MM.1S (cell line): ENCODE results near the gene CAD.
"Not testable (repeated sequence)": the region's sequence is repeated elsewhere in the genome, so short reads cannot be mapped to it uniquely, and the experiment has no call there.

Experiments used
- DNase-seq: peaks from one replicate; pipeline ENCODE4 v3.0.0-alpha.2; 2015
- H2AFZ ChIP-seq: fragments of 300-600 bp; sonication (generic); 2 replicates; pipeline ENCODE4 v1.6.0; 2016; ENCODE audit warnings: antibody characterized with exemption, low read length
- H3F3A ChIP-seq: fragments of 300-600 bp; sonication (generic); 2 replicates; pipeline ENCODE4 v1.6.1; 2016; ENCODE audit warnings: mild to moderate bottlenecking, antibody characterized with exemption, low read length, moderate library complexity, mixed read lengths; ENCODE audit not compliant: insufficient read depth
- H3K27ac ChIP-seq: fragments of 300-600 bp; sonication (generic); 2 replicates; pipeline ENCODE4 v1.5.1; 2016; ENCODE audit warnings: mild to moderate bottlenecking, low read length
- H3K27me3 ChIP-seq: fragments of 300-600 bp; sonication (generic); replicated peaks from 2 replicates; pipeline ENCODE4 v1.6.0; 2016; ENCODE audit warnings: low read length; ENCODE audit not compliant: insufficient read depth
- H3K36me3 ChIP-seq: fragments of 300-600 bp; sonication (generic); replicated peaks from 2 replicates; pipeline ENCODE4 v1.6.1; 2016; ENCODE audit warnings: mild to moderate bottlenecking, low read length, mixed read lengths; ENCODE audit not compliant: insufficient read depth
- H3K4me1 ChIP-seq: fragments of 300-600 bp; sonication (generic); 2 replicates; pipeline ENCODE4 v1.6.1; 2016; ENCODE audit warnings: low read length, mixed read lengths
- H3K4me2 ChIP-seq: fragments of 300-600 bp; sonication (generic); 2 replicates; pipeline ENCODE4 v1.6.0; 2016; ENCODE audit warnings: low read depth, low read length
- H3K4me3 ChIP-seq: fragments of 300-600 bp; sonication (generic); 2 replicates; pipeline ENCODE4 v1.5.1; 2016; ENCODE audit warnings: low read length, mixed read lengths
- H3K79me2 ChIP-seq: fragments of 300-600 bp; sonication (generic); 2 replicates; pipeline ENCODE4 v1.6.1; 2016; ENCODE audit warnings: mixed run types, low read length, mixed read lengths
- H3K9ac ChIP-seq: fragments of 300-600 bp; sonication (generic); 2 replicates; pipeline ENCODE4 v1.6.1; 2016; ENCODE audit warnings: low read length, mixed read lengths
- H3K9me2 ChIP-seq: fragments of 300-600 bp; sonication (generic); replicated peaks from 2 replicates; pipeline ENCODE4 v1.6.1; 2016; ENCODE audit warnings: mild to moderate bottlenecking, low read length, mixed read lengths; ENCODE audit not compliant: insufficient read depth
- H3K9me3 ChIP-seq: fragments of 300-600 bp; sonication (generic); replicated peaks from 2 replicates; pipeline ENCODE4 v1.6.1; 2016; ENCODE audit warnings: mild to moderate bottlenecking, low read length, mixed read lengths; ENCODE audit not compliant: insufficient read depth
- H4K20me1 ChIP-seq: fragments of 300-600 bp; sonication (generic); 2 replicates; pipeline ENCODE4 v1.6.1; 2016; ENCODE audit warnings: mild to moderate bottlenecking, low read length, moderate library complexity, mixed read lengths; ENCODE audit not compliant: insufficient read depth
- CTCF ChIP-seq: fragments of 300-600 bp; sonication (generic); IDR thresholded peaks from 2 replicates; pipeline ENCODE4 v1.5.1; 2016; ENCODE audit warnings: antibody characterized with exemption, low read length, mixed read lengths
- EZH2 ChIP-seq: fragments of 300-600 bp; sonication (generic); optimal IDR thresholded peaks from 2 replicates; pipeline ENCODE3; 2017; ENCODE audit warnings: low read depth, mild to moderate bottlenecking, antibody characterized with exemption, low read length, mixed read lengths
- EZH2phosphoT487 ChIP-seq: fragments of 300-600 bp; sonication (generic); IDR thresholded peaks from 2 replicates; pipeline ENCODE4 v1.6.1; 2018; ENCODE audit warnings: antibody characterized with exemption, low read length

Gene CAD

GRCh38 chr2:27174638-27175037 lies 42.5 kb upstream of the CAD start:
- DNase-seq, result no peak
- Histone ChIP-seq H4K20me1 (no peaks in the 10 kb centered on the region), H3K9me2 (no peaks in the 10 kb centered on the region), H3K9me3 (no peaks in the 10 kb centered on the region), H3F3A (no peaks in the 10 kb centered on the region), H3K79me2 (no peaks in the 10 kb centered on the region), H3K27ac (no peak overlapping the region), H3K4me2 (no peak overlapping the region), H3K4me1 (peaks cover 10% of the 10 kb centered on the region), H3K4me3 (no peak overlapping the region), H3K36me3 (no peaks in the 10 kb centered on the region), H3K9ac (no peak overlapping the region), H3K27me3 (no peaks in the 10 kb centered on the region), H2AFZ (no peak overlapping the region)
- TF ChIP-seq CTCF, result no peak

- no peak for DNase-seq
- TF ChIP-seq EZH2phosphoT487 (no peak), CTCF (no peak), EZH2 (no peak)
- peaks cover 14% of the 10 kb centered on the region for H3K4me1 ChIP-seq
Observed at GRCh38 chr2:27175330-27175729, 41.8 kb upstream of the CAD start.

GRCh38 chr2:27175781-27176180 lies 41.4 kb upstream of the CAD start:
- not testable (repeated sequence) for DNase-seq, H3K27ac ChIP-seq, H3F3A ChIP-seq, H2AFZ ChIP-seq, H3K9me3 ChIP-seq, H3K9ac ChIP-seq, H3K79me2 ChIP-seq, H3K27me3 ChIP-seq, H3K36me3 ChIP-seq, H3K9me2 ChIP-seq, H4K20me1 ChIP-seq, H3K4me2 ChIP-seq, H3K4me3 ChIP-seq
- H3K4me1 ChIP-seq, result peaks cover 14% of the 10 kb centered on the region

More at GRCh38 chr2:27175330-27175729, 41.8 kb upstream of the CAD start:
- Histone ChIP-seq H3K27me3 (no peaks in the 10 kb centered on the region), H3K36me3 (no peaks in the 10 kb centered on the region), H3K79me2 (no peaks in the 10 kb centered on the region), H3K27ac (no peak overlapping the region), H2AFZ (no peak overlapping the region), H3K4me2 (no peak overlapping the region), H3K4me3 (no peak overlapping the region), H3K9ac (no peak overlapping the region), H3F3A (no peaks in the 10 kb centered on the region), H3K9me3 (no peaks in the 10 kb centered on the region), H3K9me2 (no peaks in the 10 kb centered on the region), H4K20me1 (no peaks in the 10 kb centered on the region)

GRCh38 chr2:27177441-27178351 lies 39.5 kb upstream of the CAD start:
- TF ChIP-seq CTCF, result no peak
- TF ChIP-seq EZH2phosphoT487, result no peak
- no peak for TF ChIP-seq EZH2

More at GRCh38 chr2:27177441-27178351, 39.5 kb upstream of the CAD start:
- Histone ChIP-seq H3K9ac (no peak overlapping the region), H3F3A (no peaks in the 10 kb centered on the region), H3K79me2 (no peaks in the 10 kb centered on the region), H3K4me3 (no peak overlapping the region), H2AFZ (no peak overlapping the region), H3K9me2 (no peaks in the 10 kb centered on the region), H3K36me3 (no peaks in the 10 kb centered on the region), H3K4me2 (no peak overlapping the region), H3K27ac (no peak overlapping the region), H3K9me3 (no peaks in the 10 kb centered on the region), H4K20me1 (no peaks in the 10 kb centered on the region), H3K4me1 (peaks cover 14% of the 10 kb centered on the region), H3K27me3 (no peaks in the 10 kb centered on the region)
- no peak for DNase-seq
